ENCODE data around the gene ZNF516.

GRCh38 chr18:76373297-76373696, 121.7 kb downstream of the ZNF516 start:
- TF ChIP-seq EZH2phosphoT487 (IDR thresholded peaks at IDR 0.05; ENCODE audit: insufficient read depth, low read depth) (no peak), EZH2 (IDR thresholded peaks at IDR 0.05; ENCODE audit: insufficient read depth, poor library complexity, severe bottlenecking) (no peak)

Data from GM23248 (cell line).